Activated CD4-positive, CD25-positive, alpha-beta regulatory T cell treated with anti-CD3 and anti-CD28 coated beads, Interleukin-2, amount 50 U/mL, for 24 hours (primary cell): ENCODE data around the gene C1QL1.
A peak's percentile ranks its signal among the peaks of the same experiment; 100 is the strongest.

Experiments
- ATAC-seq, 2 donors: fragments of 150-1000 bp; cut with Tn5 transposase; one replicate each; pipeline ENCODE4 v1.10.0; 2021; ENCODE audit warnings: mild to moderate bottlenecking in 1 of 2, moderate library complexity in 1 of 2

The C1QL1 gene

GRCh38 chr17:44912763-44913544, 55.1 kb downstream of the C1QL1 start:
- no peak for ATAC-seq

- ATAC-seq = peak; percentile 64 to 72
Measured at GRCh38 chr17:44911133-44912001, 56.7 kb downstream of the C1QL1 start.

GRCh38 chr17:44910231-44911106, 57.6 kb downstream of the C1QL1 start:
- ATAC-seq = no peak
